Panc1 (cell line): ENCODE data around the gene EIF2S2. TPM values are rescaled to one million over a fixed set of nuclear protein-coding genes. Genes with fewer than 3 reads are reported as not detected.

Source experiments
- ATAC-seq: fragments of 200-7000 bp; cut with Tn5 transposase; 2 replicates; pipeline ENCODE4 v1.9.1; 2020; ENCODE audit warnings: mild to moderate bottlenecking, moderate library complexity
- BruUV-seq: library from RNA; stranded (reverse); fragments of 400-500 nt; replicated peaks from 2 replicates; lab custom pipeline; 2021; lab: Mats Ljungman, UMichigan
- CTCF ChIA-PET: fragments of 300-600 bp; sonication (Branson Sonifier 250); formaldehyde crosslinking; loops from one replicate; lab custom pipeline; 2022; ENCODE audit warnings: antibody characterized with exemption; lab: Charles Lee
- POLR2A ChIA-PET: fragments of 300-600 bp; sonication (Branson Sonifier 250); formaldehyde crosslinking; loops from one replicate; lab custom pipeline; 2022; ENCODE audit warnings: antibody characterized with exemption; lab: Charles Lee
- DNase-seq: peaks from one replicate; pipeline ENCODE4 v3.0.0-alpha.2; 2010; ENCODE audit warnings: low read depth, low spot score
- H3K27ac ChIP-seq: 2 replicates; pipeline ENCODE4 v1.5.1; 2011; ENCODE audit warnings: mild to moderate bottlenecking, low read length, inconsistent platforms
- H3K27me3 ChIP-seq: fragments of 200-500 bp; sonication (Bioruptor generic); 2 replicates; pipeline ENCODE4 v1.6.0; 2014; ENCODE audit warnings: low read length, inconsistent platforms; ENCODE audit not compliant: control insufficient read depth, insufficient read depth
- H3K36me3 ChIP-seq: fragments of 200-500 bp; sonication (Bioruptor generic); 2 replicates; pipeline ENCODE4 v1.5.1; 2014; ENCODE audit warnings: inconsistent platforms, mild to moderate bottlenecking, low read length, moderate library complexity; ENCODE audit not compliant: control insufficient read depth, insufficient read depth
- H3K4me1 ChIP-seq: 2 replicates; pipeline ENCODE4 v1.5.1; 2011; ENCODE audit warnings: inconsistent platforms, mild to moderate bottlenecking, low read length, moderate library complexity; ENCODE audit not compliant: control insufficient read depth, insufficient read depth
- H3K4me3 ChIP-seq, 2 experiments: 2 replicates each; pipeline ENCODE4 v1.5.1; 2011 to 2012; ENCODE audit warnings: low read depth in 2 of 2, low read length in 2 of 2, mild to moderate bottlenecking in 2 of 2, inconsistent platforms in 1 of 2, moderate library complexity in 1 of 2
- H3K9me3 ChIP-seq: fragments of 200-500 bp; sonication (Bioruptor generic); 2 replicates; pipeline ENCODE4 v1.5.1; 2014; ENCODE audit warnings: low read depth, mild to moderate bottlenecking, inconsistent platforms, low read length, moderate library complexity; ENCODE audit not compliant: control insufficient read depth, insufficient read depth
- POLR2AphosphoS5 ChIP-seq: IDR thresholded peaks from 2 replicates; pipeline ENCODE4 v1.6.1; 2012; ENCODE audit warnings: mild to moderate bottlenecking, low read depth, low read length, moderate library complexity
- TCF7L2 ChIP-seq: IDR thresholded peaks from 2 replicates; pipeline ENCODE4 v1.6.1; 2011; ENCODE audit warnings: mild to moderate bottlenecking, low read depth, low read length, inconsistent platforms
- in situ Hi-C: cut with HindIII; loops from 2 replicates; pipeline ENCODE4 v1.10.0; 2016; ENCODE audit warnings: low sequenced_read_pairs, low pct_unique_long_range_greater_than_20kb
- intact Hi-C: fragments of 100-400 bp; cut with micrococcal nuclease; formaldehyde crosslinking; loops from one replicate; pipeline ENCODE4 v1.10.0; 2022; ENCODE audit not compliant: unreplicated experiment
- total RNA-seq: library from RNA; stranded (reverse); gene quantifications from one replicate; pipeline ENCODE4 v1.2.1, GENCODE V29; 2021; ENCODE audit not compliant: unreplicated experiment
- TF ChIP-seq, protein P1 (sequence below): fragments of 450-650 bp; IDR thresholded peaks from 2 replicates; pipeline ENCODE4 v1.5.1; 2017; ENCODE audit warnings: mild to moderate bottlenecking

The EIF2S2 gene
- total RNA-seq, 1 experiment from 2014 or later, result 82.0 TPM

DNA sequence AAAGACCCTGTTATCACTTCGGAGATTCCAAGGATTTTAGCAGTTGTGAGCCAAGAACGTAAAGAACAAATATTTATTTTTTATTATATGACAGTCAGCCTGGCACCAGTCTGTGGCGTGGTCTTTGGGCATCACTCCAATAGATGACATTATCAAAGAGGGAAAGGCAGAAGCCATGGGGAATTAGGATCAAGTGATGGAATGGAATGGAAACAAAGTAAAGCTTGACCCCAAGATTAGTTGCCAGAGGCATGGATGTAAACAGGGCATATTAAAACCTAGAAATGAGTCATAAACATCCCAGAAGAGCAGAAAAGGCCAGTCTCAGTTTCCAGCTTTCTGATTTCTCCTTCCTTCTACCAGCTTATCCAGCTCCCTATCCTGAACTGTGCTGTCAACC is 11.5 kb downstream of the EIF2S2 start:
- TF ChIP-seq, protein P1, sequence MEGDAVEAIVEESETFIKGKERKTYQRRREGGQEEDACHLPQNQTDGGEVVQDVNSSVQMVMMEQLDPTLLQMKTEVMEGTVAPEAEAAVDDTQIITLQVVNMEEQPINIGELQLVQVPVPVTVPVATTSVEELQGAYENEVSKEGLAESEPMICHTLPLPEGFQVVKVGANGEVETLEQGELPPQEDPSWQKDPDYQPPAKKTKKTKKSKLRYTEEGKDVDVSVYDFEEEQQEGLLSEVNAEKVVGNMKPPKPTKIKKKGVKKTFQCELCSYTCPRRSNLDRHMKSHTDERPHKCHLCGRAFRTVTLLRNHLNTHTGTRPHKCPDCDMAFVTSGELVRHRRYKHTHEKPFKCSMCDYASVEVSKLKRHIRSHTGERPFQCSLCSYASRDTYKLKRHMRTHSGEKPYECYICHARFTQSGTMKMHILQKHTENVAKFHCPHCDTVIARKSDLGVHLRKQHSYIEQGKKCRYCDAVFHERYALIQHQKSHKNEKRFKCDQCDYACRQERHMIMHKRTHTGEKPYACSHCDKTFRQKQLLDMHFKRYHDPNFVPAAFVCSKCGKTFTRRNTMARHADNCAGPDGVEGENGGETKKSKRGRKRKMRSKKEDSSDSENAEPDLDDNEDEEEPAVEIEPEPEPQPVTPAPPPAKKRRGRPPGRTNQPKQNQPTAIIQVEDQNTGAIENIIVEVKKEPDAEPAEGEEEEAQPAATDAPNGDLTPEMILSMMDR, result no peak
- Histone ChIP-seq H3K4me3 (no peak overlapping the region), H3K9me3 (no peaks in the 10 kb centered on the region), H3K36me3 (peaks cover 65% of the 10 kb centered on the region), H3K4me1 (no peaks in the 10 kb centered on the region), H3K27ac (no peak overlapping the region), H3K27me3 (no peaks in the 10 kb centered on the region)
- DNase-seq (no peak), ATAC-seq (no peak)
- ChIA-PET POLR2A (interaction anchor here (0.7 kb wide), 1 partner anchor 293 kb away, joined by 7 read pairs; no protein-coding TSS in a partner anchor), CTCF (no interaction called here)
- intact Hi-C loops (no loop called here), in situ Hi-C loops (no loop called here)
- TSS peak; percentile 38 for BruUV-seq

DNA sequence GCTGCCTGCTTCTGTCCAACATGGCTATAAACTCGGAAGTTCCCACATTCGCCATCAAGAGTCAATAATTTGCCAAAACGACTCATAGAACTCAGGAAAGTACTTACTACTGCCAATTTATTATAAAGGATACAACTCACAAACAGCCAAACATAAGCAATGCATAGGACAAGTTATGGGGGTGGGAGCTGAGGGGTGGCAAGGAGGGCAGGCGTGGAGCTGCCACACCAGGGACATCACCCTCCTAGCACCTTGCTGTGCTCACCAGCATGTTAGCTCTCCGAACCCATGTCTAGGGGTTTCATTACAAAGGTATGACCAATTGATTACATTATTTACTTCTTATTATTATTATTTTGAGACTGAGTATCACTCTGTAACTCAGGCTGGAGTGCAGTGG is 12.4 kb downstream of the EIF2S2 start:
- ATAC-seq (no peak), DNase-seq (no peak)
- Histone ChIP-seq H3K27ac (no peak overlapping the region), H3K4me3 (no peak overlapping the region), H3K36me3 (peaks cover 63% of the 10 kb centered on the region), H3K27me3 (no peaks in the 10 kb centered on the region), H3K4me1 (no peaks in the 10 kb centered on the region), H3K9me3 (no peaks in the 10 kb centered on the region)
- TF ChIP-seq, protein P1, result no peak
- ChIA-PET POLR2A (no interaction called here), CTCF (no interaction called here)
- in situ Hi-C loops (no loop called here), intact Hi-C loops (no loop called here)
- BruUV-seq, result no TSS peak

DNA sequence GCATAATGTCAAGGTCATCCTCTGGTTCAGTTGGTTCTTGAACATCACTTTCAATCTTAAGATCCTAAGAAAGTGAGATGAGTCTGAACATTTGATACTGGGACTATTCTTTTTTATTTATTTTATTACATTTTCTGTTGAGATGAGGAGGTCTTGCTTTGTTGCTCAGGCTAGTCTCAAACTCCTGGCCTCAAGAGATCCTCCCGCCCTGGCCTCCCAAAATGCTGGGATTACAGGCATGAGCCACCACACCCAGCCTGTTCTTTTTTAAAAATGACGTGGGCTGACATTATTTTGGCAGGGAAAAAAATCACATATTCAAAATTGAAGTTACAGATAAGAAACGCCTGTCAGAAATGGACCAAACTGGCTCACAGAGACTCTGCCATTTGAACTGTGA is 13.5 kb downstream of the EIF2S2 start:
- BruUV-seq, result no TSS peak
- no peaks in the 10 kb centered on the region for H3K4me1 ChIP-seq
- H3K27me3 ChIP-seq, result no peaks in the 10 kb centered on the region
- ATAC-seq (no peak), DNase-seq (no peak)
- no peak overlapping the region for H3K4me3 ChIP-seq
- no peak for TF ChIP-seq TCF7L2
- no peak overlapping the region for H3K27ac ChIP-seq
- in situ Hi-C loops, result no loop called here
- H3K9me3 ChIP-seq, result no peaks in the 10 kb centered on the region
- peaks cover 64% of the 10 kb centered on the region for H3K36me3 ChIP-seq
- ChIA-PET CTCF (no interaction called here), POLR2A (no interaction called here)
- intact Hi-C loops, result no loop called here

DNA sequence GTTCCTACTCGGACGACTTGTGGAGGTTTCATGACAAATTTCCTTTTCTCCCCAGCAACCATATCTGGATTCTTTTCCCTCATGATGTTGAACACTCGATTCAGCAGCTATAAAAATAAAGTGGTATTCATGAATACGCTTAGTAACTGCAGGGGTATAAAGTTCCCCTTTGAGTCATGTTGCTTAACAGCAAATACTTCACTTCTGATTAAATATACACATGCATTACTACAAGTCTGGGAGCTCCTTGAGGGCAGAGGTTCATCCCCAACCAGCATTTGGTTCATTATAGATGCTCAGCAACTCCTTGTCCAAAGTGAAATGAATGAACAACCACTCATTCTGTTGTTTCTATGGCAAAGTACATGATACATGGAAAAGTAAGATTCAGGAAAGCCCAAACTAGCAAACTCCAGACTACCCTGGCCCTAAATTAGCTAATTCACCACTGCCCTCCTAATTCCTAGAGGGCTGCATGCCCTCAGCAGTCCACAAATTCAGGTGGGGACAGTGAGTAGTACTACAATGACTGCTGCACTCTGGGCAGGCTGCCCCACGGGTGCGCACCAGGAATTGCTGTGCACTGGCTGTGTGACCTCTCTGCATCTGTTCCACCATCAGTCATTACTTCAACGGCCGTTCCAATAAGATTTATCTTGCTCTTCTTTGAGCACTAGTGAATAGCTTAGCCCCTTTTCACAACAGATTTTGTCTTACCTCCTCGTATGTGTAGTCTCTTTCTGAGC is 15.2 kb downstream of the EIF2S2 start:
- H3K4me3 ChIP-seq, result no peak overlapping the region
- in situ Hi-C loops (no loop called here), intact Hi-C loops (no loop called here)
- H3K9me3 ChIP-seq, result no peaks in the 10 kb centered on the region
- POLR2A ChIA-PET, result interaction anchor here (0.5 to 0.6 kb wide), 2 partner anchors 11 to 30 kb away, joined by 4 to 5 read pairs; no protein-coding TSS in a partner anchor
- peaks cover 62% of the 10 kb centered on the region for H3K36me3 ChIP-seq
- TF ChIP-seq, protein P1, result no peak
- peak; percentile 5; the same call in 1 of the 2 replicates for TF ChIP-seq POLR2AphosphoS5
- DNase-seq (no peak), ATAC-seq (0 out of 2 replicates have a peak, but pooled peaks have one; percentile 41)
- H3K27me3 ChIP-seq, result no peaks in the 10 kb centered on the region
- H3K27ac ChIP-seq, result no peak overlapping the region
- H3K4me1 ChIP-seq, result no peaks in the 10 kb centered on the region
- CTCF ChIA-PET, result no interaction called here
- BruUV-seq, result no TSS peak
